GM13977 (cell line): ENCODE measurements around the gene TEF.

ENCODE experiments used
- DNase-seq: peaks from one replicate; pipeline ENCODE4 v3.0.0; 2012; ENCODE audit warnings: low spot score
- in situ Hi-C: fragments of 300-500 bp; cut with MboI; formaldehyde crosslinking; loops from one replicate; pipeline ENCODE4 v1.12.0; 2022; ENCODE audit warnings: low sequenced_read_pairs, low pct_unique_long_range_greater_than_20kb, mixed read lengths, inconsistent platforms; ENCODE audit not compliant: unreplicated experiment
- TF ChIP-seq, protein P1 (sequence below): IDR thresholded peaks from 2 replicates; pipeline ENCODE4 v1.5.1; 2012; ENCODE audit warnings: mild to moderate bottlenecking, control low read depth; ENCODE audit not compliant: insufficient read depth; ENCODE audit errors: extremely low read depth, missing control alignments

The TEF gene

DNA sequence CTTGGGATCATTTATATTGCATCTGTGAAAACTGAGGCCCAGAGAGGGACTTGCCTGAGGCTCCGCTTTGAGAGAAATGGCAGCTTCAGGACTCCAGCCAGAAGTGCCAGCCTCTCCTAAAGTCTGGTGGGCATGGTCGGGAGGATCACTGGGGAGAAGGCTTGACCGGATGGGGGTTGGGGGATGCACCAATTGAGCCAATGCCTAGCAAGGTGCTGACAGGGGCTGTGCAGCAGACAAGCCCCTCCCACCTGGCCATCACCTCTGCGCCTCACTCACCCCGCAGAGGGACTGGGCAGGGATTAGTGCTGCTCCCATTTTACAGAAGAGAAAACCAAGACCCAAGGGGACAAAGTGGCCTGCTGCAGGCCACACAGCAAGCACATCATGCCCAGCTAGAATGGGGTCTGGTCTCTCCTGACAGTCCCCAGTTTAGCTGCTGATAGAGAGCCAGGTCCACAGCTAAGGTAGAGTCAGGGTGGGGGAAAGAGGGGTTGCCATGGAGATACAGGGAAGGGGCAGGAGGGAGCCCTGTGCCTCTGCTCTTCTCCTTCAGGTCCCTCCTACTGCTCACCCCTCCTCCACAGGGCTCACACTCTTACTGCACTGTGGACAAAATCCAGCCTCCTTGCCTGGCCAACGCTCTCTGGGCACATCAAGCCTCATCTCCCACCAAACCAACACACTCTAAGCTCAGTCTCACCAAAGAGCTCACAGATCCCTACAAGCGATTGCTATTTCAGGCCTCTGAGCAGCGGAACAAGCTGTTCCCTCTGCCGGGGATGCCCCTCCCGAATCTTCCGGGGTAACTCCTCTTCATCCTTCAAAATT, 29.5 kb downstream of the TEF start:
- DNase-seq: no peak
- in situ Hi-C loops: no loop called here
- TF ChIP-seq, protein P1, sequence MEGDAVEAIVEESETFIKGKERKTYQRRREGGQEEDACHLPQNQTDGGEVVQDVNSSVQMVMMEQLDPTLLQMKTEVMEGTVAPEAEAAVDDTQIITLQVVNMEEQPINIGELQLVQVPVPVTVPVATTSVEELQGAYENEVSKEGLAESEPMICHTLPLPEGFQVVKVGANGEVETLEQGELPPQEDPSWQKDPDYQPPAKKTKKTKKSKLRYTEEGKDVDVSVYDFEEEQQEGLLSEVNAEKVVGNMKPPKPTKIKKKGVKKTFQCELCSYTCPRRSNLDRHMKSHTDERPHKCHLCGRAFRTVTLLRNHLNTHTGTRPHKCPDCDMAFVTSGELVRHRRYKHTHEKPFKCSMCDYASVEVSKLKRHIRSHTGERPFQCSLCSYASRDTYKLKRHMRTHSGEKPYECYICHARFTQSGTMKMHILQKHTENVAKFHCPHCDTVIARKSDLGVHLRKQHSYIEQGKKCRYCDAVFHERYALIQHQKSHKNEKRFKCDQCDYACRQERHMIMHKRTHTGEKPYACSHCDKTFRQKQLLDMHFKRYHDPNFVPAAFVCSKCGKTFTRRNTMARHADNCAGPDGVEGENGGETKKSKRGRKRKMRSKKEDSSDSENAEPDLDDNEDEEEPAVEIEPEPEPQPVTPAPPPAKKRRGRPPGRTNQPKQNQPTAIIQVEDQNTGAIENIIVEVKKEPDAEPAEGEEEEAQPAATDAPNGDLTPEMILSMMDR: no peak

DNA sequence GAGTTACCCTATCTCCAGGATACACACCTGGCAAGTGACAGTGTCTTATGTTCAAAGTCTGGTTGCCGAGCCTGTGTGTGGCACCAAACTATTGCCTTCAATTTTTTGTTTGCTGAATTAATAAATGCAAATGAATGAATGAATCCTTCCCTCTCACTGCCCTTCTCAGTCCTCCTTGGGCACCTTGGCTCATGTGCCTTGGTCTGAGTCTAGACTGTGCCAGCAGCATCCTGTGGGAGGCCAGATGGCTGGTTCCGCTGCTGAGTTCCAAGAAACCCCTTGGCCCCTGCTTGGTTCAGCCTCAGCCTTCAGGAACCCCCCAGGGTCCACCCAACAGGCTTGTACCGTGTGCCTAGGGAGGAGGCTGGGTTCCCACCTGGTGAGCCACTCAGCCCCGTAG, 33.8 kb downstream of the TEF start:
- no peak for DNase-seq
- in situ Hi-C loops: no loop called here
- TF ChIP-seq, protein P1: no peak

DNA sequence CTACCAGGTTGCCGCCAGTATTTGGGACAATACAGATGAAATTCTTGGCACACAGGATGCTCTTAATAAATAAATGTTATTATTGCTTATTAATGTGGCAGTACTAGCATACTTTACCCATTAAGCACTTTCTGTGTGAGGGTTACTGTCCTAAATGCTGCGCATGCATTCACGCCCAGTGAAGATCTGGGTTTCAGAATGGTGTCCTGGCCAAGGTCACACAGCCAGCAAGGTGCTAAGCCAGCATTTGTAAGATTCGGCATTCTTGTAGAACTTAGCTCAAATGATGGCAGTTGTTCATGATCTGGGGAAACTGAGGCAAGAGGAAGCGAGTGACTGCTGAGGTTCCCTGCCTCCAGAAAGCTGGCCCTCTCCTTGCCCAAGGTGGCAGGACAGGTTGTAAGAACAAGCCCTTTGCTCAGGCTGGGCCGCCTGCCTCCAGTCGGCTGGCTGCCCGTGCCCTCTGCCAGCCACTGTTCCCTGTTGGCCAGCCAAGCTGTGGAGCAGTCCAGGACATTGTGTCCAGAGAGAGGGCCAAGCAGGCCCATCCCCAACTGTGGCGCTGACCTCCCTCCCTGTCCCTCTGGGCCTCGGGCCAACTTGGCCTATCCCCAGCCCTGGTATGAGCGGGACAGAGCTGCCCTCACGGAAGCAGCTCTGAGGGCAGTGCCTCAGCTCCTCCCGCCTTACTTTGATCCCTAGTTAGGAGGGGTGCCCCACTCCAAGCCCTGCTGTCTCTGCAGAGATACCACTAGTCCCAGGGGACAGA, 36.1 kb downstream of the TEF start:
- DNase-seq: no peak
- in situ Hi-C loops: no loop called here
- TF ChIP-seq, protein P1: no peak

DNA sequence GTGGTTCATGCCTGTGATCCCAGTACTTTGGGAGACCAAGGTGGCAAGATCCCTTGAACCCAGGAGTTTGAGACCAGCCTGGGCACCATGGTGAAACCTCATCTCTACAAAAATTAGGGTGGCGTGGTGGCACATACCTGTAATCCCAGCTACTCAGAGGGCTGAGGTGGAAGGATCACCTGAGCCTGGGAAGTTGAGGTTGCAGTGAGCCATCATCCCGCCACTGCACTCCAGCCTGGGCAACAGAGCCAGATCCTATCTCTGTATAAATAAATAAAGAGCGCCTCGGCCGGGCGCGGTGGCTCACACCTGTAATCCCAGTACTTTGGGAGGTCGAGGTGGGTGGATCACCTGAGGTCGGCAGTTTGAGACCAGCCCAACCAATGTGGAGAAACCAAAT, 37.0 kb downstream of the TEF start:
- DNase-seq: no peak
- TF ChIP-seq, protein P1: no peak
- in situ Hi-C loops: no loop called here

DNA sequence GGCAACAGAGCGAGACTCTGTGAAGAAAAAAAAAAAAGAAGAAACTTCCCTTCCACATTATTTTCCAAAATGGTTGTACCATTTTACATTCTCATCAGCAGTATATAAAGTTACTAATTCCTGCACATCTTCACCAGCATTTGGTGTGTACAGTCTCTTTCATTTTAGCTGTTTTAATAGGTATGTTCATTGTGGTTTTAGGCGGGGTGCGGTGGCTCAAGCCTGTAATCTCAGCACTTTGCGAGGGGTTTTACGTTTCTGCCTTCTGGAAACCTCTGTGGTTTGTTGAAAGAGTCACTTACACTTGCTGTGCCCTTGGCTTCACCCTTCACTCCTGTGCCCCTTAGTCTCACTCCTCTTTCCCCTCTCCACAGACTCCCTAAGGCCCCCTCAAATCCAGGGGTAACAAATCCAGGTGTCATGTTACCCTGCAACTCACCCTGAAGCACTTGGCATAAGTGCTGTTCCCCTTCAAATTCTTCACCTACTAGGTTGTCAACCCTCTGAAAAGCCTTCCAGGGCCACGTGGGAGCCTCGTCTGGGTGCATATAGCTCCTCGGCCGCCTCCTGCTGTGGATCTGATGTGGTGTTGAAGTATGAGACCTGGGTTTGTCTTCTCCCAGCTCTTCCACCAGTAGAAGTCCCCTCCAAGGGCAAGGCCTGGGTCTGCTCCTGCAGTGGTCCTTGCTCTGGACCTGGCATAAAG, 44.1 kb downstream of the TEF start:
- TF ChIP-seq, protein P1: no peak
- in situ Hi-C loops: no loop called here
- no peak for DNase-seq

DNA sequence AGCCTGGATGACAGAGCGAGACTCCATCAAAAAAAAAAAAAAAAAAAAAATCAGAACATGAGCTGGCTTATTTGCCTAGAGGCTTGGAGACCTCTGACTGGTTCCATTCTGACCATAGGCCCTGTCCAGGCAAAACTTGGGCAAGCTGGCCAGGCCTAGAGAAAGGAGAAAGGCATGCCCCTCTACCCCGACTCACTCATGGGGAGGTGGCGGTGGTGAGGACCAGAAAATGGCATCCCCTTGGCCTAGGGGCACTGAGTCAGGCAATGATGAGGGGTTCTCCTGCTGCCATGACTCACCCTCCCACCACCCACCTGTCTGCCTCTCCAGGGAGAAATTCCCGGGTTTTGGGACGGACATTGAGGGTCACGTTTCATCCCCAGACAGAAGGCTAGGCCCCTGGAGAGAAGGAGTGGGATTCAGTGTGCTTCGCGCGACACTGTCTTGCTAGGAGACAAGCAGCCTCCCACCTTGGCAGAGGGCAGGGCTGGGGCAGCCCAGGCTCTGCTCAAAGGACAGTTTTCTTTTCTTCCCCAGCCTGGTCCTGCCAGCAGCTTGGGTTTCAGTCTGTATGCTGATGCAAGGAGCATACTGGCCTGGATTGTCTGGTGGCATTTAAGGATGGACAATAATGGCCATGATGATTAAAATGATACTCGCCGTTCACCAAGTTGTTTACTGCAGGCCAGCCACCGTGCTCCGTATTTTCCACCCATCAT, 47.6 kb downstream of the TEF start:
- no peak for DNase-seq
- in situ Hi-C loops: no loop called here
- TF ChIP-seq, protein P1: no peak
